Measurements from ENCODE around the gene NOX3. TPM values are rescaled to one million over a fixed set of nuclear protein-coding genes. Genes with fewer than 3 reads are reported as not detected.

Gene NOX3
- total RNA-seq, 1 donor = not detected

GRCh38 chr6:155398221-155398620, 57.4 kb downstream of the NOX3 start:
- Histone ChIP-seq H3K4me2 (ENCODE audit: insufficient read depth, low read length) (no peak overlapping the region), H2AFZ (ENCODE audit: low read length) (no peak overlapping the region)

GRCh38 chr6:155397172-155397705, 58.4 kb downstream of the NOX3 start:
- H3K4me3 ChIP-seq (ENCODE audit: insufficient read depth, low read length) = no peak overlapping the region
- H3K36me3 ChIP-seq (ENCODE audit: insufficient read depth, low read length) = no peaks in the 10 kb centered on the region
- H3K4me1 ChIP-seq (ENCODE audit: insufficient read depth, low read length) = peaks cover 13% of the 10 kb centered on the region
- no peak for TF ChIP-seq CTCF (IDR thresholded peaks at IDR 0.05; ENCODE audit: extremely low read depth, low read depth, low read length)
- H3K4me2 ChIP-seq (ENCODE audit: insufficient read depth, low read length) = no peak overlapping the region
- no peaks in the 10 kb centered on the region for H3K9me3 ChIP-seq (ENCODE audit: low read depth, low read length)
- H2AFZ ChIP-seq (ENCODE audit: low read length) = no peak overlapping the region
- H3K27me3 ChIP-seq (ENCODE audit: insufficient read depth, low read length) = no peaks in the 10 kb centered on the region
- DNase-seq (ENCODE audit: insufficient read length, low spot score, missing footprints) = no peak
- H4K20me1 ChIP-seq (ENCODE audit: insufficient read depth, low read length) = no peaks in the 10 kb centered on the region
- no peak overlapping the region for H3K27ac ChIP-seq (ENCODE audit: low read depth, low read length)
- no peaks in the 10 kb centered on the region for H3K79me2 ChIP-seq (ENCODE audit: insufficient read depth, low read length)

More at GRCh38 chr6:155398221-155398620, 57.4 kb downstream of the NOX3 start:
- H4K20me1 ChIP-seq (ENCODE audit: insufficient read depth, low read length) = no peaks in the 10 kb centered on the region
- H3K36me3 ChIP-seq (ENCODE audit: insufficient read depth, low read length) = no peaks in the 10 kb centered on the region
- H3K27me3 ChIP-seq (ENCODE audit: insufficient read depth, low read length) = no peaks in the 10 kb centered on the region
- H3K79me2 ChIP-seq (ENCODE audit: insufficient read depth, low read length) = no peaks in the 10 kb centered on the region
- TF ChIP-seq CTCF (IDR thresholded peaks at IDR 0.05; ENCODE audit: extremely low read depth, low read depth, low read length) = no peak
- no peak overlapping the region for H3K4me3 ChIP-seq (ENCODE audit: insufficient read depth, low read length)
- H3K4me1 ChIP-seq (ENCODE audit: insufficient read depth, low read length) = peaks cover 13% of the 10 kb centered on the region
- H3K27ac ChIP-seq (ENCODE audit: low read depth, low read length) = no peak overlapping the region
- no peak for DNase-seq (ENCODE audit: insufficient read length, low spot score, missing footprints)
- no peaks in the 10 kb centered on the region for H3K9me3 ChIP-seq (ENCODE audit: low read depth, low read length)

GRCh38 chr6:155396605-155397004, 59.0 kb downstream of the NOX3 start:
- H3K36me3 ChIP-seq (ENCODE audit: insufficient read depth, low read length) = no peaks in the 10 kb centered on the region
- no peaks in the 10 kb centered on the region for H4K20me1 ChIP-seq (ENCODE audit: insufficient read depth, low read length)
- H3K4me1 ChIP-seq (ENCODE audit: insufficient read depth, low read length) = peaks cover 13% of the 10 kb centered on the region
- H3K9me3 ChIP-seq (ENCODE audit: low read depth, low read length) = no peaks in the 10 kb centered on the region
- no peak overlapping the region for H3K27ac ChIP-seq (ENCODE audit: low read depth, low read length)
- no peak for TF ChIP-seq CTCF (IDR thresholded peaks at IDR 0.05; ENCODE audit: extremely low read depth, low read depth, low read length)
- H3K27me3 ChIP-seq (ENCODE audit: insufficient read depth, low read length) = no peaks in the 10 kb centered on the region
- no peak overlapping the region for H3K4me2 ChIP-seq (ENCODE audit: insufficient read depth, low read length)
- H3K4me3 ChIP-seq (ENCODE audit: insufficient read depth, low read length) = no peak overlapping the region
- no peaks in the 10 kb centered on the region for H3K79me2 ChIP-seq (ENCODE audit: insufficient read depth, low read length)
- no peak for DNase-seq (ENCODE audit: insufficient read length, low spot score, missing footprints)
- no peak overlapping the region for H2AFZ ChIP-seq (ENCODE audit: low read length)

- no peak for DNase-seq (ENCODE audit: insufficient read length, low spot score, missing footprints)
- TF ChIP-seq CTCF (IDR thresholded peaks at IDR 0.05; ENCODE audit: extremely low read depth, low read depth, low read length) = no peak
- H3K9me3 ChIP-seq (ENCODE audit: low read depth, low read length) = no peaks in the 10 kb centered on the region
- no peaks in the 10 kb centered on the region for H3K36me3 ChIP-seq (ENCODE audit: insufficient read depth, low read length)
- H2AFZ ChIP-seq (ENCODE audit: low read length) = no peak overlapping the region
- no peaks in the 10 kb centered on the region for H3K27me3 ChIP-seq (ENCODE audit: insufficient read depth, low read length)
- no peaks in the 10 kb centered on the region for H4K20me1 ChIP-seq (ENCODE audit: insufficient read depth, low read length)
- H3K4me3 ChIP-seq (ENCODE audit: insufficient read depth, low read length) = no peak overlapping the region
- no peaks in the 10 kb centered on the region for H3K79me2 ChIP-seq (ENCODE audit: insufficient read depth, low read length)
- H3K4me1 ChIP-seq (ENCODE audit: insufficient read depth, low read length) = peaks cover 8% of the 10 kb centered on the region
- H3K27ac ChIP-seq (ENCODE audit: low read depth, low read length) = no peak overlapping the region
- no peak overlapping the region for H3K4me2 ChIP-seq (ENCODE audit: insufficient read depth, low read length)
Measured at GRCh38 chr6:155395339-155395738, 60.3 kb downstream of the NOX3 start.
